GM12864 (cell line): Measurements from ENCODE around the gene PAGE1.

Source experiments
- DNase-seq: peaks from one replicate; pipeline ENCODE4 v3.0.0-alpha.2; 2011; ENCODE audit warnings: low read depth
- H3K4me3 ChIP-seq: 2 replicates; pipeline ENCODE4 v1.5.1; 2011; ENCODE audit warnings: mild to moderate bottlenecking, low read depth, low read length, control low read depth
- TF ChIP-seq, protein P1 (sequence below): IDR thresholded peaks from 2 replicates; pipeline ENCODE4 v1.5.1; 2011; ENCODE audit warnings: low read depth, mild to moderate bottlenecking, moderate library complexity, low read length, control low read depth, inconsistent platforms; ENCODE audit errors: missing control alignments

The PAGE1 gene

DNA sequence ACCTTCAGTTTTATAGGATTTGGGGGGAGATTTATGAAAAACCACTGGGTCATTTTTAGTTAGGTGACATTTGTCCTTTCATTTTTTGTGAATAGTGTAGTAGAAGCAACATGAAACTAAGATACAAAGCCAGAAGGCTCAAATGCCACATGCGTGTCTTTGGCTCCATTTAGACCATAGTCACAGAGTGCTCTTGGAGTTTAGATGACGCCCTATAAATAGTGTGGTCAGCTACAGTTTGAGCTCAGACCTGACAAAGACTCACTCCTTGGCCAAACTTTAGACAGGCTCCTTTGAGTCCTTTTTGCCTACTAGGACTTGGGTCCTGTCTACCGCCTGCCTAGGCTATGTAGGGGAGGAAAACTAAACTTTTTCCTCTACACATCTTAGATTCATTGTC lies 16.8 kb upstream of the PAGE1 start:
- H3K4me3 ChIP-seq, result no peak overlapping the region
- DNase-seq, result no peak
- TF ChIP-seq, protein P1, sequence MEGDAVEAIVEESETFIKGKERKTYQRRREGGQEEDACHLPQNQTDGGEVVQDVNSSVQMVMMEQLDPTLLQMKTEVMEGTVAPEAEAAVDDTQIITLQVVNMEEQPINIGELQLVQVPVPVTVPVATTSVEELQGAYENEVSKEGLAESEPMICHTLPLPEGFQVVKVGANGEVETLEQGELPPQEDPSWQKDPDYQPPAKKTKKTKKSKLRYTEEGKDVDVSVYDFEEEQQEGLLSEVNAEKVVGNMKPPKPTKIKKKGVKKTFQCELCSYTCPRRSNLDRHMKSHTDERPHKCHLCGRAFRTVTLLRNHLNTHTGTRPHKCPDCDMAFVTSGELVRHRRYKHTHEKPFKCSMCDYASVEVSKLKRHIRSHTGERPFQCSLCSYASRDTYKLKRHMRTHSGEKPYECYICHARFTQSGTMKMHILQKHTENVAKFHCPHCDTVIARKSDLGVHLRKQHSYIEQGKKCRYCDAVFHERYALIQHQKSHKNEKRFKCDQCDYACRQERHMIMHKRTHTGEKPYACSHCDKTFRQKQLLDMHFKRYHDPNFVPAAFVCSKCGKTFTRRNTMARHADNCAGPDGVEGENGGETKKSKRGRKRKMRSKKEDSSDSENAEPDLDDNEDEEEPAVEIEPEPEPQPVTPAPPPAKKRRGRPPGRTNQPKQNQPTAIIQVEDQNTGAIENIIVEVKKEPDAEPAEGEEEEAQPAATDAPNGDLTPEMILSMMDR, result no peak

DNA sequence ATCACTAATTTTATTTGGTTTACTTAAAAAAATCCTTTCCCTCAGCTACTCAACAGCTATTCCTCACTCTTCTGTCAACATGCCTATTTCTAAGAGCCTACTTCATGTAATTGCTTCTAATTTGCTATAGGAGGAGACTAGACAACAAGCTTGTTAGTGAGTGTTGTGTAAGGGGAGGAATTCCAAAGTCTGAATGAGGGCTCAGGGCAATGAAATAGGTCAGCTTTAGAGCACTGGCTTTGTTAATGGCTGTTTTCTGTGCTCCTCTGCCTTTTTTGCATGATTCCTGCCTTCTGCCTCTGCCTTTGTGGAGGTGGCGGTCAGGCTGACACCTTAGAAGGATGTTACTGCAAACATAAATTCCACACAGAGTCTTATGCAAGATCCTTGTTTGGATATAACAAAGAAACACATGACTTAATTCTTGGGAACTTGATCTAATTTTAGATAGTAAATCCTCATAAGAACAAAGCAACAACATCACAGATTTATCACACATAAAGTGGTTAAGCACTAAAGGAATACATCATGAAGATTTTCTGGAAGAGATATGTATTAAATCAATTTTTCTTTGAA lies 15.0 kb upstream of the PAGE1 start:
- TF ChIP-seq, protein P1, result no peak
- DNase-seq, result no peak
- H3K4me3 ChIP-seq, result no peak overlapping the region

DNA sequence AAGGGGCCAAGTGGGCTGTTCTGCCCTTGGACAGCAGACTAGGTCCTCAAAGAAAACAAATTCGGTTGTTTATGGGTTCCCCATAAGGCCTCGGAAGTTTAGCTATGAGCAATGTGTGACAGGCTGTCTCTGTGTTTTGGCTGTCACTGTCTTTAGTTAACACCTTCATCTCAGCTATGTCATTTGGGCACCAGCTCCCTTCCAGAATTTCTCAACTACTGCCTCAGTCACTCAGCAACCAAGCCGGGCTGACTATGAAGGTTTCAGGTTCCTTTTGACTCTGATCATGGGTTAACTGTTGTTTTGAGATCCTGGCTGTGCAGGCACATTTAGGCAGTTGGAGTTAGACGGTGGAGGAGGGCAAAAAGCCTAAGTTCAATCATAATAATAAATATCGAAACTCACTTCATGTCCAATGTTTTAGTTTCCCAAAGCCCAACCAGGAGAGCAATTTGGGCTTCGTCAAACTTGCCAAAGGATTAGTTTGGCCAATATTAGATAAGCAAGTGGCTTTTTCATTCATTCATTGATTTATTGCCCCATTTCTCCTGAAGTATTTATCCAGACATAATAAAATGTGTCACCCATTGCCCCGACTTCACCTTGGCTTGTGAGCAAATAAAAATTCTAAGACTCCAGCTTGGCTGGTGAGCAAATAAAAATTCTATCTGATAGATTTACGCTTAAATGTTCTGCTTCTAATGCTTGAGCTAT lies 9.1 kb upstream of the PAGE1 start:
- H3K4me3 ChIP-seq, result no peak overlapping the region
- DNase-seq, result no peak
- TF ChIP-seq, protein P1, result no peak

DNA sequence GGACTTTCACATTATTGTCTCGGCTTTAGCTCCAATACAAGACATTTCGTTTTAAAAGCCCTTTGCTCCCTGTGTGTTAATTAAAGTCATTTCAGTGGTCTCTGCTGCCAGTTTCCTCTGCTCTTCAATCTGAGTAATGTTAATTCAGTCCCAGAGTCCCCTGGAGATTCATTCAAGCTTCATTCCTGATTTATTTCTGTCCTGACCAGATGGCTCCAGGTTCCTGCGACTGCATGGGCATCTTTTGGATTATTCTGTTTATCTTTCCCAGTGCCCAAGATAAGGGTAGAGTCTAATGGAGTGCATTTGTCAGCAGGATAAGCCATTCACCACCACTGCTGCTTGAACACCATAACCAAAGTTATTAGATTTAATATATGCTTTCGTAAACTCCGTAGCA lies 6.1 kb upstream of the PAGE1 start:
- DNase-seq, result no peak

DNA sequence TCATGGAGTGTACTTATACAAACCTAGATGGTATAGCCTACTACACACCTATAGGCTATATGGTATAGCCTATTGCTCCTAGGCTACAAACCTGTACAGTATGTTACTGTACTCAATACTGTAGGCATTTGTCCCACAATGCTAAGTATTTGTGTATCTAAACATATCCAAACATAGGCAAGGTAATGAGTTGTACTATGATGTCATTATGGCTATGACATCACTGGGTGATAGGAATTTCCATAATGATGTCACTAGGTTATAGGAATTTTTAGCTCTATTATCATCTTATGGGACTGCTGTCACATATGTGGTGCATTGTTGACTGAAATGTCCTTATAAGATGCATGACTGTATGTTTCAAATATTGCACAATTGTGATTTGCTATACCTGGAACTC lies 5.5 kb upstream of the PAGE1 start:
- no peak for DNase-seq
- H3K4me3 ChIP-seq, result no peak overlapping the region
- TF ChIP-seq, protein P1, result no peak

More for the DNA sequence above, 6.1 kb upstream of the PAGE1 start:
- TF ChIP-seq, protein P1, result no peak
- no peak overlapping the region for H3K4me3 ChIP-seq

DNA sequence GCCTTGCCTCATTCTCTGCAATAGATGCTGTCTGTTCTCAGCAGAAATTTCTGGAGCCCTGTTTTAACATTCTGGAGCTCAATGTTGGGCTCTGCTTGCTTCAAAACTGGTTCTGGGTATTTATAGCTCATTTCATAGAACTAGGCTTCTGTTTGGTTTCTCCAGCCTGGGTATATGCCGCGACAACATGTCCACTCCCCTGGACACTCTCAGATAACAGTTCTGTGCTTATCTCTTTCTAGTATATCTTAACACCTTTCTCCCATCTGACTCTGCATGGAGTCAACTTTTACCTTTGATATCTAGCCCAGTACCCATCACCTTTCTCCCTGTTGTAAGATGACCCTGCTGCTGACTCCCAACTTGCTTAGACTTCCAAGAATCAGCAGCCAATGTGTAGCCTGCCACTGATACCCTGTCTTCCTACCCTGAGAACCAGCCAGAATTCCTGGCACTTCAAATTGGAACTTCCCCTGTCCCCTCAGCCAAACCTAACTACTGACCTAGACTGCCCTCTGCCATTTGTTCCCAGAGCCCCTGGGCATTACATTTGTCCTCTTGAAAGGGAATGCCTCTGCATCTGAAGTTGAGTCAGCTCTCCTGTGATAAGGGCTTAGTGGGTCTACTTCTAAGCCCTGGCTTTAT lies 20.6 kb downstream of the PAGE1 start:
- TF ChIP-seq, protein P1, result no peak
- no peak for DNase-seq
- H3K4me3 ChIP-seq, result no peak overlapping the region
